ENCODE results near the gene TBRG4.

Gene TBRG4

GRCh38 chr7:45055016-45055415 is 56.5 kb downstream of the TBRG4 start:
- DNase-seq (ENCODE audit: low read depth), result no peak

GRCh38 chr7:45054442-45054841 is 57.1 kb downstream of the TBRG4 start:
- DNase-seq (ENCODE audit: low read depth), result no peak

- DNase-seq (ENCODE audit: low read depth), result no peak
Measured at GRCh38 chr7:45053941-45054340, 57.6 kb downstream of the TBRG4 start.

GRCh38 chr7:45053401-45053800 is 58.1 kb downstream of the TBRG4 start:
- DNase-seq (ENCODE audit: low read depth), result no peak

GRCh38 chr7:45052011-45052410 is 59.5 kb downstream of the TBRG4 start:
- no peak for DNase-seq (ENCODE audit: low read depth)

GRCh38 chr7:45050198-45050597 is 61.3 kb downstream of the TBRG4 start:
- DNase-seq (ENCODE audit: low read depth), result no peak
